ENCODE measurements around the gene CPVL.

Gene CPVL

DNA sequence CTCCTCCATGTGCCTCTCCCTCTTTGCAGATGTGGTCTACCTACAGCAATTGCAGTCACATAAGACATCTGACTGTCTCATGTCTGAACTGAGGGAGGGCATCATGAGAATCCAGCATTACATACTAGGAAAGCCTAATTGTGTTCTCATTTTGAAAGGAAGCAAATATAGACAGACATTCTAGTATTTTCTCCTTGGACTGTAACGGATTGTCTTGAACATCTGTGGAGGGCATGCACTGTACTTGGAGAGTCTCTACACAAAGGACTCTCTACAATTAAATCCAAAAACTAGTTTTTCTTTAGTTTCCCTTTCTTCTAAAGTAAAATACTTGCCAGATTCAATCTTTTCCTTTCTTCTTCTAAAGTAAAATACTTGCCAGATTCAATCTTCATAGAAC is 153.5 kb downstream of the CPVL start:
- TF ChIP-seq, protein P1, sequence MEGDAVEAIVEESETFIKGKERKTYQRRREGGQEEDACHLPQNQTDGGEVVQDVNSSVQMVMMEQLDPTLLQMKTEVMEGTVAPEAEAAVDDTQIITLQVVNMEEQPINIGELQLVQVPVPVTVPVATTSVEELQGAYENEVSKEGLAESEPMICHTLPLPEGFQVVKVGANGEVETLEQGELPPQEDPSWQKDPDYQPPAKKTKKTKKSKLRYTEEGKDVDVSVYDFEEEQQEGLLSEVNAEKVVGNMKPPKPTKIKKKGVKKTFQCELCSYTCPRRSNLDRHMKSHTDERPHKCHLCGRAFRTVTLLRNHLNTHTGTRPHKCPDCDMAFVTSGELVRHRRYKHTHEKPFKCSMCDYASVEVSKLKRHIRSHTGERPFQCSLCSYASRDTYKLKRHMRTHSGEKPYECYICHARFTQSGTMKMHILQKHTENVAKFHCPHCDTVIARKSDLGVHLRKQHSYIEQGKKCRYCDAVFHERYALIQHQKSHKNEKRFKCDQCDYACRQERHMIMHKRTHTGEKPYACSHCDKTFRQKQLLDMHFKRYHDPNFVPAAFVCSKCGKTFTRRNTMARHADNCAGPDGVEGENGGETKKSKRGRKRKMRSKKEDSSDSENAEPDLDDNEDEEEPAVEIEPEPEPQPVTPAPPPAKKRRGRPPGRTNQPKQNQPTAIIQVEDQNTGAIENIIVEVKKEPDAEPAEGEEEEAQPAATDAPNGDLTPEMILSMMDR (IDR thresholded peaks at IDR 0.05; ENCODE audit: low read depth, low read length) = no peak
- Histone ChIP-seq H3K27ac (no peak overlapping the region), H3K27me3 (ENCODE audit: insufficient read depth, low read depth, severe bottlenecking) (peaks cover 51% of the 10 kb centered on the region), H3K36me3 (no peaks in the 10 kb centered on the region), H3K9me3 (ENCODE audit: severe bottlenecking) (no peaks in the 10 kb centered on the region), H3K4me3 (ENCODE audit: low read depth, low read length) (no peak overlapping the region)
- no peak for DNase-seq

DNA sequence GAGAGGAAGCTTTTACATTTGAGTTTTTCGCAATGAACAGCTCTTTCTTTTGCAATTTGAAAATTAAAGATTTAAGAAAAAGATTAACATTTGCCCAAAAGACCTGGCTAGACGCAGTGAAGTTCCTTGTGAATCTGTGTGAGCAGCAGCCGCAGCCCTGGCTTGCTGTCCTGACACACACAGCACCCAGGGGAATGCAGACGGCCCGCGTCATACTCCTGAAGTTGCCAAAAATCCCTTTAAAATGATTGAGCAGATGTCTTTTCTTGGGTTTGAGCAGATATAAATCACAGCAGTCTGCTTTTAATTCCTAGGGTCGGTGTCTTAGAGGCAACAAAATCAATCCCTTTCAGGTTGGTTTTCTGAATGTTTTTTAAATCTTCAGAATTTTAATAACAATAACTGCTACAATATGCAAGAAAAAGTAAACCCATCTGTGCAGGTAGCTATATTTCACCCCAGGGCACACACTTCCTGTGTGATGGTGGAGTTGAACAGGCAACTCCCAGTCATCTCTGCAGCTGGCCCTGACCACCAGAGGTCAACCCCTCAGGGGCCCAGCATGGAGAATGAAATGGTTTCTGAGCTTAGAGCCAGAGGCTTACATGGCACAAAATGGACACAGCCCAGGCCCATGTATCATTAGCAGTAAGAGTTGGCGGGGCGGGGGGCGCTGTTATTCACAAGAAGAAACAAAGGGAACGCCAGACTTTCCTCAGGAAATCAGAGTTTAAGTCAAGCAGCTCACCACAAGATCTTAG is 156.0 kb downstream of the CPVL start:
- DNase-seq = no peak
- no peaks in the 10 kb centered on the region for H3K36me3 ChIP-seq
- TF ChIP-seq, protein P1 (IDR thresholded peaks at IDR 0.05; ENCODE audit: low read depth, low read length) = no peak

DNA sequence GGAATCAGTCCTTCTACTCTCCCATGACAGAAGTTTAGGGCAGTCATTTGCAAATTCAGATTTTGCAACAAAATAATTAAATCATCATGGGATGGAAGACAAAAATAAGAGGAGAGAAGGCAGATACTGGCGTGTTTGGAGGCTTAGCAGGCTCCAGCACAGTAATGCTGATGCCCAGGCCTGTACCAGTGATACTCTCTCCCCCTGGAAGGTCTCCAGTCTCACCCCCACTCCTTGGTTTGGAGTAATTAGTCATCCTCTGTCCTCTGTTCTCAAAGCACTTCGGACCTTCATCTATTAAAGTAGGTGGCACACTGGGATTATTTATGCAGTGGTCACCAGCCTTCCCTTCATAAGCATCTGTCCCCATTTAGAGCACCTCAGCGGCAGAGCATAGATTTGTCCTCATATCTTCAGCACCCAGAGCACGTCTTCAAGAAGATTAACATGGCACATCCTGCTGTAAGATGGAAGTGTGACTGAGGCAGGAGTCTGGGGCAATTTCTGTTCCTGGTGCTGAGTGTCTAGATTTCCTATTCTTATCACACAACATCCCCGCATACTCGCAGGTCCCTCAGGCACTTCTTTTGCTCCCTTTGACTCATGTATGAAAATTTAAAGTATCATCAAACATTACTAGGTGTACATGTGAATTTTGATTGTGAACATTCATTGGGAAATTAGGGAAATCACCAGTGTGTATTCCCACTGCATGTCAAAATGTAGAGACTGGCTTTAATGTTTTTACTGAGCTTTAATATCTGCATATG is 156.9 kb downstream of the CPVL start:
- Histone ChIP-seq H3K36me3 (no peaks in the 10 kb centered on the region), H3K9me3 (ENCODE audit: severe bottlenecking) (no peaks in the 10 kb centered on the region), H3K27me3 (ENCODE audit: insufficient read depth, low read depth, severe bottlenecking) (peaks cover 49% of the 10 kb centered on the region), H3K4me3 (ENCODE audit: low read depth, low read length) (no peak overlapping the region), H3K27ac (no peak overlapping the region)
- DNase-seq = no peak
- TF ChIP-seq, protein P1 (IDR thresholded peaks at IDR 0.05; ENCODE audit: low read depth, low read length) = no peak

More for the DNA sequence above, 156.0 kb downstream of the CPVL start:
- Histone ChIP-seq H3K4me3 (ENCODE audit: low read depth, low read length) (no peak overlapping the region), H3K27me3 (ENCODE audit: insufficient read depth, low read depth, severe bottlenecking) (peaks cover 52% of the 10 kb centered on the region), H3K9me3 (ENCODE audit: severe bottlenecking) (no peaks in the 10 kb centered on the region), H3K27ac (no peak overlapping the region)

DNA sequence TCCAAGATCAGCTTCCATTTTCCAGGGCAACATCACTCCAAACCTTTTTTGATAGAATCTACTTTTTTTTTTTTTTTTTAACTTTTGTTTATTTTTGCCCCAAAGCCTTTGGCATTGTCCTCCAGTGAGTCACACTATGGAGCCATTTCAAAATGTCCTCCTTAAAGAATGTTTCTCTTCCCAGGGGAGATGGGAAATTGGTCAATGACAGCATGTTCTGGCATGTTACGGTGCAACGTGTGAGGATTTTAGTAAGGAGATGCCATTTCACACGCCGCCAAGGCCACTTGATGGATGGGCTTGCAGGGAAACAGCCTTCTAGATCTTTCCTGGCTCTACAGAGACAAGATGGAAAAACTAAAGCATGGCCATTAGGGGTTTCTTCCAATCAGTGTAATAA is 157.5 kb downstream of the CPVL start:
- Histone ChIP-seq H3K4me3 (ENCODE audit: low read depth, low read length) (no peak overlapping the region), H3K36me3 (no peaks in the 10 kb centered on the region), H3K9me3 (ENCODE audit: severe bottlenecking) (no peaks in the 10 kb centered on the region), H3K27ac (no peak overlapping the region), H3K27me3 (ENCODE audit: insufficient read depth, low read depth, severe bottlenecking) (peaks cover 46% of the 10 kb centered on the region)
- TF ChIP-seq, protein P1 (IDR thresholded peaks at IDR 0.05; ENCODE audit: low read depth, low read length) = no peak
- no peak for DNase-seq

DNA sequence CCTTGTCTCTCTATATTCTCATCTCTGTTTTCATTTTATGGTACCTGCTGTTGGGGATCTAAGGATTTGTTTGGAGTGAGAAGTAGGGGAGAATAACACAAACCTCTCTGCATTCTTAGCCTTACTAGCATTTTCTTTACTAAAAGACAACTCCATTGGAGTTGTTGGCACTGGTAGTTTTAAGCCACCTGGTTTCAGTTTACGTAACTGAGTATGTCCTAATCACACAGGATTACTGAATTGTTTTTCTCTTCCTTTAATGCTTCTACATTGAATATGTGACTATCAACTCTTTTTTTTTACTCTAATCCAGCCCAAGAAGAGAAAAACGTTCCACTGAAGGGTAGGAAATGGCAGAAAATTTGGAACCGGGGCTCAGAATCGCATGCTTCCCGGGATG is 158.2 kb downstream of the CPVL start:
- Histone ChIP-seq H3K4me3 (ENCODE audit: low read depth, low read length) (no peak overlapping the region), H3K27ac (no peak overlapping the region), H3K27me3 (ENCODE audit: insufficient read depth, low read depth, severe bottlenecking) (peaks cover 40% of the 10 kb centered on the region), H3K36me3 (no peaks in the 10 kb centered on the region), H3K9me3 (ENCODE audit: severe bottlenecking) (no peaks in the 10 kb centered on the region)
- no peak for DNase-seq
- TF ChIP-seq, protein P1 (IDR thresholded peaks at IDR 0.05; ENCODE audit: low read depth, low read length) = no peak

Measured in WERI-Rb-1 (cell line).